Ishikawa (cell line): ENCODE results near the gene CASP9.

Source experiments
- EP300 ChIP-seq: IDR thresholded peaks from 2 replicates; pipeline ENCODE4 v1.6.1; 2012; ENCODE audit warnings: borderline replicate concordance
- TEAD4 ChIP-seq: IDR thresholded peaks from 2 replicates; pipeline ENCODE4 v1.6.1; 2012

DNA sequence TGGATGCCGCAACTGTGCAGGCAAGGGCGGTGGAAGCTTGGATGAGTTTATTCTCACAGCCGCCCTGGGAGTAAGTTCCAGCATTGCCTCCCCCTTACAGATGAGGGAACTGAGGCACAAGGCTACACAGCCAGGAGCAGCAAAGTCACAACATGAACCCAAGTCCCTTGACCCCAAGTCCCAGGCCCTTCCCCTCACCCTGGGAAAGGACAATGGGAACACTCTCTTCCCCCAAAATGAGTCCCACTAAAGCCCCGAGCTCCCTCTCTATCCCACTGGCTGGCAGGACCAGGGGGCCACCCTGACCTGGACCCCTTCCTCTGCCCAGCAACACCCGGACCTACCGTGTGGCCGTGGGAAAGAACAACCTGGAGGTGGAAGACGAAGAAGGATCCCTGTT, 81.9 kb downstream of the CASP9 start:
- no peak for TF ChIP-seq TEAD4
- TF ChIP-seq EP300: no peak
